Right hindlimb (tissue), 1 donor: Measurements from ENCODE around the gene SYNGR1.

Experiments
- DNase-seq: peaks from one replicate; pipeline ENCODE4 v3.0.0-alpha.2; 2018

SYNGR1 gene, protein sequence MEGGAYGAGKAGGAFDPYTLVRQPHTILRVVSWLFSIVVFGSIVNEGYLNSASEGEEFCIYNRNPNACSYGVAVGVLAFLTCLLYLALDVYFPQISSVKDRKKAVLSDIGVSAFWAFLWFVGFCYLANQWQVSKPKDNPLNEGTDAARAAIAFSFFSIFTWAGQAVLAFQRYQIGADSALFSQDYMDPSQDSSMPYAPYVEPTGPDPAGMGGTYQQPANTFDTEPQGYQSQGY

GRCh38 chr22:39349967-39350726, at the start of gene SYNGR1:
SYNGR1 (plus strand) TSS chr22:39349991; CDS start chr22:39350011, 20 bp downstream.
- DNase-seq = peak; percentile 43

DNA sequence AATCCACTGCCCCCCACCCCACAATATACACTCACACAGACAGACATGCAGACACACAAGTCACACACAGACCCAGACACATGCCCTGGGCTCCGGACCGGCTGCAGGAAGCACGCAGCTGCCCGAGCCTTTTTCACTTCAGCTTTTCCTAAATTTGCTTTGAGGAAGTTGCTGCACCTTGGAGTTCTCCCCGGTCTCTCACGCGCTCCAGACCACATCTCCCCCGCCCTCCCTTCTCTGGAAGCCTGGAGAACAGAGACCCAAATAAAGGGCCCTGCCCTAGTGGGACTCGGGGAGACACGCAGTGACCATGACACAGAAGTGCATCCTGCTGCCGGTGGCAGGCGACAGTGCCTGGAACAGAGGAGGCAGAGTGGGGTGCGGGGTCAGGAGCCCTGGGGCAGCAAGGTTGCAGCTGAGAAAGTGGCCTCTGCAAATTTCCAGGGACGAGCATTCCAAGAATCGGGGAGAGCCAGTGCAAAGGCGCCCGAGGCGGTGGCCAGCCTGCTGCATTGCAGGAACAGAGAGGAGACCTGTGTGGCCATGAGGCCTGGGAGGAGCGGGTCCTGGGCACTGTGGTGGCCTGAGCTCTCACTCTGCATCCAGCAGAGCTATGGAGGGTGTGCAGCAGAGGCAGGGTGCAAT, 49.5 kb upstream of the SYNGR1 start:
- peak; percentile 38 for DNase-seq

DNA sequence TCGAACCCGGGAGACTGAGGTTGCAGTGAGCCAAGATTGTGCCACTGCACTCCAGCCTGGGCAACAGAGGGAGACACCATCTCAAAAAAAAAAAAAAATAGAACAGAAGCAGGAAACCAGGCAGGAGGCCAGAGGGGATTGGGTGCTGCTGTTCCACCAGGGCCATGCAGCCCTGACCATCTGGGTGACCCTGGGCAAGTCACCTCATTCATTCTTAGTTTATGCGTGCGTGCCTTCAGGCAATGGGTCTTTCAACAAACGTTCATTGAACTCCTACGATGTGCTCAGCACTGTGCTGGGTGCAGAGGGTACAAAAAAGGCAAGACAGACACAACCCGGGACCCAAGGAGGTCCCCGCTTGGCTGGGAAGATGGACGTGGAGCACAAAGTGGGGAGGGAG, 48.7 kb upstream of the SYNGR1 start:
- DNase-seq = no peak

DNA sequence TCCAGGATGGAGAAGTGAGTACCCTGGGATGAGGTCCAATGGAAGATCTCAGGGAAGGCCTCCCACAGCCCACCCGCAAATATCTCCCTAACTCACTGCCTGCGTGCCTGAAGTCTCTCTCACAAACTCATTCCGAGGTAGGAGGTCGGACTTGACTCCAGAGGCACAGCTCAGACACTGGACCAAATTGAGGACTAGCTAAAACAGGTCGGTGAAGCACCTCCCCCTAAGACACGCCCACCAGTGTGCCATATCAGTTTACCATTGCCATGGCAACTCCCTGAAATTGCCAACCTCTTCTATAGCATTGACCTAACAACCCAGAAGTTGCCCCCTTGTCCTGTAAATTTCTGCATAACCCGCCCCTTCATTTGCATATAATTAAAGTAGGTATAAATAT, 47.9 kb upstream of the SYNGR1 start:
- DNase-seq = no peak

- no peak for DNase-seq
These were observed 47.3 kb upstream of the SYNGR1 start for GRCh38 chr22:39302431-39302960.

DNA sequence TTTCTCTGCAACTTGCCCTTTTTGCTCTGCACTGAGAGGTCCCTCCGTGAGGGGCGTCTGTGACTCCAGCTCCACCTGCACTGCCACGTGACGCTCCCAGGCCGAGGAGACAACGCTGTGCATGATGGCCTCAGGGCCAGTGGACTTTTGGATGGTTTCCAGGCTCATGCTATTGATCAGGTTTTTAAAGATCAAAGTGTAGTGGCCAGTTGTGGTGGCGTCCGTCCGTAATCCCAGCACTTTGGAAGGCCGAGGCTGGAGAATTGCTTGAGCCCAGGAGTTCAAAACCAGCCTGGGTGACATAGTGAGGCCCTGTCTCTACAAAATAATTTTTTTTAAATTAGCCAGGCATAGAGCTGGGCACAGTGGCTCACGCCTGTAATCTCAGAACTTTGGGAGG, 46.4 kb upstream of the SYNGR1 start:
- no peak for DNase-seq

DNA sequence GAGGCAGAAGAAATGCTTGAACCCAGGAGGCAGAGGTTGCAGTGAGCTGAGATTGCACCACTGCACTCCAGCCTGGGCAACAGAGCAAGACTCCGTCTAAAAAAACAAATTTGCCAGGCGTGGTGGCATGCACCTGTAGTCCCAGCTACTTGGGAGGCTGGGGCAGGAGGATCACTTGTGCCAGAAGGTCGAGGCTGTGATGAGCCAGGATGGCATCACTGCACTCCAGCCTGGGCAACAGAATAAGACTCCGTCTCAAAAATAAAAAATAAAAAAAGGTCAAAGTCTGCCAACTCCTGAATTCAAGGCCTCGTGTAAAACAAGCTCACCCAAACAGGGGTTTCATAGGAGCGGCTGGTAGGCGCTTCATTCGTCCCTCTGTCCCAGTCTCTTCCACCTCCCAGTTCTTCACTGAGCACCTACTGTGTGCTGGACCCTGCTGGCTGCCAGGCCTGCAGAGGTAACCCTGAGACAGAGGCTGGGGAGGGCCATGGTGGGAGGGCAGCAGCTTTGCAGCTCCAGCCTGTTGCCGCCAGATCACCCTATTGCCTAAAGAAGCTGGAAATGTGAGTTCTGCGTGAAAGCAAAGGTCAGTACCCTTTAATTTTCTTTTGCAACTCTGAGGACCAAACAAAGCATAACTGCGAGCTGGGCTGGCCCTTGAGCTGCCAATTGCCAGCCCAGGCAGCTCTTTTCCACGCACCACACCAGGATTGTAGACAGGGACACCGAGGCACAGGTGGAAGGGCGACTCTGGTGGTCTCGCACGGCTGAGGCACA, 45.7 kb upstream of the SYNGR1 start:
- DNase-seq = no peak

GRCh38 chr22:39306456-39307361, 43.1 kb upstream of the SYNGR1 start:
- no peak for DNase-seq

GRCh38 chr22:39308614-39309363, 41.0 kb upstream of the SYNGR1 start:
- no peak for DNase-seq

- DNase-seq = no peak
These were observed 40.4 kb upstream of the SYNGR1 start for GRCh38 chr22:39309364-39309861.

GRCh38 chr22:39309881-39310714, 39.7 kb upstream of the SYNGR1 start:
- no peak for DNase-seq

DNA sequence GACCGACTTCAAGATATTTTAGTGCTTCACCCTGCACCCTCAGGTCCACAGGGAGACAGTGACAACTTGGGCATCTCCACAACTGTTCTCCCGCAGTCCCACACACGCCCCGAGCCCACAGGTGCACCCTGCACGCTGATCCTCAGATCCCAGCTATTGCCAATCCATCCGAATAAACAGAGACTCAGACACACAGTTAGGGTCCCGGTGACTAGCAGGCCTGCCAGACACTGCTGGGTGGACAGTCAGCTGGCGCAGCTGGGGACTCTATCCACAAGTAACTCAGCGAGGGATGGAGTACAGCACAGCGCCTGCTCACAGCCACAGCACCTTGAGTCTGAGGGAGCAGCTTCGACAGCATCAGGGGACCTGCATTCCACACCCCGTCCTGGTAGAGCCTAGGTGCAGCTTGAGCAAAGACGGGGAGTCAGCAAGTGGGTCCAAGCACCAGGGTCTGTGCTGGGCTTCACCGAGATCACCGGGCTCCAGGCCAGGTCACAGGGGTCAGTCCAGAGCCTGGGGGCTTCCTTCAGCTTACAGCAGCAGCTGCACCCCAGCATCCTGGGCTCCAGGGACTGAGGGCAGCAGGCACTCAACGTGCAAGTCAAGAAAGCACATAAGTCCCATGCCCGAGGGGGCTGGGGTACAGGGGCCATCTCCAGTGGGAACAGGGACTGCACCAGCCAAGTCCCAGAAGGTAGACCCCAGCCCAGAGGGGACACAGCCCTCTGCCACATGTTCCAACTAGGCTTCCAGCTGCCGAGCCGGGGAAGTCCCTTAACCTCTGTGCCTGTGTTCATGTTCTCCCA, 38.0 kb upstream of the SYNGR1 start:
- DNase-seq = no peak

DNA sequence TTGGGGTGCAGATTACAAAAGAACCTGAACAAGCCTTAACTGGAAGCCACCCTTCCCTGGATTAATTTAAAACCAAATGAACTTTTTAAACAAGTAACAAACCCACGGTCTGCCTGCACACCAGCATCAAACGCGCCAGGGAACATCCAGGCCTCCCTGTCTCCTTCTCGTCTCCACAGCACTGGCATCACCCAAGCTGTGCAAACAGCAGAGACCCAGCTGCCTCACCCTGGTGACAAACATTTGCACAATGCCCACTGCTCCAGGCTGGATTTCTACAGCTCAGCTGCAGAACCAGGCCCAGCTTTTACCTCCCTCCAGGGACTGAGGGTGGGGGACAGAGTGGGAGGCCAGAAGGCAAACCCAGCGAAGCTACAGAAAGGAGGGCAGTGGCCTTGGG, 37.4 kb upstream of the SYNGR1 start:
- DNase-seq = no peak

DNA sequence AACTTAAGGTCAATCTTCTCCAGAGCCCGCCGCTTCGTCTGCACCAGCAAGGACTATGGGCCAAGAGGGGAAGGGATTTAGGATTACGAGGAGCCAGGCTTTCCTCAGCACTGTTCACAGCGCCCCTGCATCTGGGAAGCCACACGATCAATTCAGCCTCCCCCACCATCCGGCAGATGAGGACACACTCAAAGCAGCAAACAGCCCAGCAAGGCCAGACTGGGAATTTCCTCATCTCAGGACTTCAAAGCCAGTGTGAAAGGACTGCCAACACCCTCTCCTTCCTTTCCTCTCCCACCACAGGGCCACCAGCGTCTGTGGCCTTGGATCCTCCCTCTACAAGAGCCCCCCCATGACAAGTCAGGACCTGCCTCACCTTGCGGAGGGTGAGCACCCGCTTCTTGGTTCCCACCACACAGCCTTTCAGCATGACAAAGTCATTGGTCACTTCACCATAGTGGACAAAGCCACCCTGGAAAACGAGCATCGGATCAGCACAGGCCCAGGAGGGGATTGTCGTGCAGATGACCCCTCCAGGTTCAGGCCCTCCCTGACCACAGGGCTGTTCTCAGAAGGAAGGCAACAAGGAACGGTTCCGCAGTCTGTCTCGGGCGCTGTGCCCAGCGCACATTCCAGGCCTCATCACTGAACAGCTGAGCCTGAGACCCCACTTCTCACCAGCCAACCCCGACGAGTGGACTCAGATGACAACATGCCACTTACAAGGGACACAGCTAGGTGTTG, 36.4 kb upstream of the SYNGR1 start:
- DNase-seq = peak; percentile 23

DNA sequence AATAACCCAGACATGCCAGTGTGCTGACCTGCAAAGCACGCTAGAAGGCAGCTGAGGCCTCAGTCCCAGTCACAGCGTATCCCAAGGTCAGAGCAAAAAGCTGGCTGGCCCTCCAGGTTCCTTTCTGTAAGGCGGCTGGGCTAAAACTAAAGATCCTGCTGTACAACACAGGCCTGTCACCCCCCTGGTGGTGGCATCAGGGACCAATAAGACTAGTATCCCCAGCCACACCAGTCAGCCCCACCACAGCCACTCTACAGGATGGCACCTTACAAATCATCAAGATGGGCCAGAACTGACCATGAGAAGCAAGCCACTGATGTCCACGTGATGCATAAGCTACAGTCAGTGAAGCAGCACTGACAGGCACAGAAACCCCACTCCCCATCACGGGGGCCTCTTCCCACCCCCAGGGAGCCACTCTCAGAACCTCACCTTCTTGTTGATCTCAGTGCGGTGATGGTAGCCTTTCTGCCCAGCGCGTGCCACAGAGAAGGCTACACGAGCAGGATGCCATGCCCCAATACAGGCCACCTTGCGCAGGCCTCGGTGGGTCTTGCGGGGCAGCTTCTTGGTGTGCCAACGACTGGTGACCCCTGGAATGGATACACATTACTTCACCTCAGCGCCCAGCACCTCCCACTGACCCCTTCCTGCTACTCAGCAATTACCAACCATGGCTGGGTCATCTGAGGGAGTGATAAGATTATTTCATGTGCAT, 35.4 kb upstream of the SYNGR1 start:
- DNase-seq = no peak

DNA sequence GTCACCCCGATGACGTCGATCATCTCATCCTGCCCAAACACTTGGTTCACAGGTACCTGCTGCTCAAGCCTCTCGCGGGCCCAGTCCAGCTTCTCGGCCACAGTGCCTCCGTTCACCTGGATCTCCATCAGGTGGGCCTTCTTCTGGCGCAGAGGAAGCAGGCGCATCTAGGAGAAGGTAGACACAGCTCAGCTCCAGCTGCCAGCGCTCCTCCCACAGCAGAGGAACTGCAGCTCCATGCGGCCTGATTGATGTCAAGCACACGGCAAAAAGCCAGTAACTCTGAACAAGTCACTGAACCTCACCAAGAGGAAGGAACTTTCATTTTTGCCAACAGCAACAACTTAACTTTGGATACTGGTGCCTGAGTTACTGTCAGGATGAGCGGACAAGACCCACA, 34.4 kb upstream of the SYNGR1 start:
- no peak for DNase-seq

DNA sequence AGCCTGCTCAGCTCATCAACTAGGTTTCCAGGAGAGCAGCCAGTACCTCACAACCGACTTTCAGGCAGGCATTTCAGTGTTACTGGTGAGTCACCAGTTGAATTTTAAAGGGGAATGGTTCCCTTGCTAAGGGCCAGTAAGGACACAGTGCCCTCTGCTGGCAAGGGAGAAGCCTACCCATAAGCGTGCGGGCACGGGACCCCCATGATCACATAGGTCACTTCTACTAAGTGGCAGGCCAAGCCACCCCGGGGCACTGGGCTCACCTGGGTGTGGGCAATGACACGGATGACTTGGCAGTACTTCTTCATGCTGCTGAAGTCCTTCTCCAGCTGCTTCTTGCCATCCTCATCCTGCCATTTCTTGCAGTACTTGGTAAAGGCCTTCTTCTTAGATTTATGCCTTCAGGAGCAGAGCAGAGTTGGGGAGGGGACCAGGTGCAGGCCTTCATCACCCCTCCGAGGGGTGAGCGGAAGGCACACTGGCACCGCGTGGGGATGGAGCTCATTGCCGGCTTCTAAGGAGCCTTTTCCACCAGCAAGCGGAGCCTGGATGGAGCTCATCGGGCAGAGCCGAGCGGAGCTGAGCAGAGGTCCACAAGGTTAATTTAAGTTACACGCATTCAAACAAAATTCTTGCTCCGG, 33.2 kb upstream of the SYNGR1 start:
- DNase-seq = peak; percentile 66
